IPS-NIHi11 (cell line): Measurements from ENCODE around the gene GNG7.
"Not testable (repeated sequence)": the region's sequence is repeated elsewhere in the genome, so short reads cannot be mapped to it uniquely, and the experiment has no call there.

Experiments
- DNase-seq: peaks from one replicate; pipeline ENCODE4 v3.0.0; 2012; ENCODE audit warnings: mixed read lengths, low spot score

The GNG7 gene

GRCh38 chr19:2619076-2619475 lies 83.4 kb downstream of the GNG7 start:
- DNase-seq, result no peak

- DNase-seq, result no peak
Measured at GRCh38 chr19:2618611-2619010, 83.9 kb downstream of the GNG7 start.

DNA sequence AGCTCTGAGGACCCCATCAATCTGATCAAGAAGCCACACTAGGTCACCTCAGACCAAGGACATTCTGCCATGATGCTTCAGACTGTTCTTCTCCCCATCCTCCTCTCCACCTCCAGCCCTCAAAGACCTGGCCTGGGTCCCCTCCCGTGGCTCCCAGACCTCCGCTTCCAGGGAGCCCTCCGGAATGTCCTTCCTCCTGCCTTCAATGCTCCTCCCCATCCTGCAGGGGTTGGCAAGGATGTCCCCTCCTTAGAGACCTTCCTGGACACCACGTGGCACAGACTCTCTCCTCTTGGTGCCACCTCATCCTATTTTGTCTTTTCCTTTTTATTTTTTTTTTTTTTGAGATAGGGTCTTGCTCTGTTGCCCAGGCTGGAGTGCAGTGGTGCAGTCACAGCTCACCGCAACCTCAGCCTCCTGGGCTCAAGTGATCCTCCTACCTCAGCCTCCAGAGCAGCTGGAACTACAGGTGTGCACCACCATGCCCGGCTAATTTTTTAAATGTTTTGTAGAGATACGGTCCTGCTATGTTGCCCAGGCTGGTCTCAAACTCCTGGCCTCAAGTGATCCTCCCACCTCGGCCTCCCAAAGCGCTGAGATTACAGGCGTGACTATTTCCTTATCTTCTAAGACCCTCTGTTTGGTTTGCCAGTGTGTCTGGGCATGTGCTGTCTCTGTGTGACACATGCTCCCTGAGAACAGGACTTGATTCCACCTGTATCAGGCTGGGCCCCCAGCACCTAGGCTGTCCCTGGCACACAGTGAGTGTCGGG lies 84.9 kb downstream of the GNG7 start:
- no peak for DNase-seq

GRCh38 chr19:2616741-2617392 lies 85.6 kb downstream of the GNG7 start:
- DNase-seq, result no peak

GRCh38 chr19:2615782-2616181 lies 86.7 kb downstream of the GNG7 start:
- DNase-seq, result no peak

GRCh38 chr19:2613507-2614295 lies 88.8 kb downstream of the GNG7 start:
- peak; percentile 78 for DNase-seq

GRCh38 chr19:2612619-2613249 lies 89.8 kb downstream of the GNG7 start:
- no peak for DNase-seq

GRCh38 chr19:2611483-2612464 lies 90.7 kb downstream of the GNG7 start:
- no peak for DNase-seq

GRCh38 chr19:2610637-2611482 lies 91.6 kb downstream of the GNG7 start:
- DNase-seq, result peak; percentile 84

- no peak for DNase-seq
Measured at GRCh38 chr19:2609389-2610116, 92.9 kb downstream of the GNG7 start.

DNA sequence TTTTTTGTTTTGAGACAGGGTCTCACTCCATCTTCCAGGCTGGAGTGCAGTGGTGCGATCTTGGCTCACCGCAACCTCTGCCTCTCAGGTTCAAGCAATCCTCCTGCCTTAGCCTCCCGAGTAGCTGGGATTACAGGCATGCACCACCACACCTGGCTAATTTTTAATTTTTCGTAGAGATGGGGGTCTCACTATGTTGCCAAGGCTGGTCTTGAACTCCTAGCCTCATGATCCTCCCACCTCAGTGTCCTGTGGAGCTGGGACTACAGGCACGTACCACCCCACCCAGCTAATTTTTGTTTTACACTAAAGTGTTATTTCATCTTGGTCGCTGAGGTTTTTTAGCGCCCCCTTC lies 93.5 kb downstream of the GNG7 start:
- DNase-seq, result not testable (repeated sequence)

DNA sequence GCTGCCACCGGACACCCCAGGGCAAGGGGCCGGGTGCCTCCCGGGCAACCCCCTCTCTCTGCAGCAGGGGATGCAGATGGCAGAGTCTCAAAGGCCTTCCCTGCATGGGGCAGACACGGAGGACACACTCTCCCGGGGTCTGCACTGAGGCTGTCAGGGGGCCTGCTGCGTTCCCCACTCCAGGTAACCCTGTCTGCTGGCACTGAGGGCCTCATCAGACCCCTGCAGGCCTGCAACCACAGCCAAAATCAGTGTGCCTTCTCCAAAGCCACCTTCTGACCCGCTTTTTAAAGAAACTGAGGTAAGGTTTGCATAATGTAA lies 93.9 kb downstream of the GNG7 start:
- no peak for DNase-seq

DNA sequence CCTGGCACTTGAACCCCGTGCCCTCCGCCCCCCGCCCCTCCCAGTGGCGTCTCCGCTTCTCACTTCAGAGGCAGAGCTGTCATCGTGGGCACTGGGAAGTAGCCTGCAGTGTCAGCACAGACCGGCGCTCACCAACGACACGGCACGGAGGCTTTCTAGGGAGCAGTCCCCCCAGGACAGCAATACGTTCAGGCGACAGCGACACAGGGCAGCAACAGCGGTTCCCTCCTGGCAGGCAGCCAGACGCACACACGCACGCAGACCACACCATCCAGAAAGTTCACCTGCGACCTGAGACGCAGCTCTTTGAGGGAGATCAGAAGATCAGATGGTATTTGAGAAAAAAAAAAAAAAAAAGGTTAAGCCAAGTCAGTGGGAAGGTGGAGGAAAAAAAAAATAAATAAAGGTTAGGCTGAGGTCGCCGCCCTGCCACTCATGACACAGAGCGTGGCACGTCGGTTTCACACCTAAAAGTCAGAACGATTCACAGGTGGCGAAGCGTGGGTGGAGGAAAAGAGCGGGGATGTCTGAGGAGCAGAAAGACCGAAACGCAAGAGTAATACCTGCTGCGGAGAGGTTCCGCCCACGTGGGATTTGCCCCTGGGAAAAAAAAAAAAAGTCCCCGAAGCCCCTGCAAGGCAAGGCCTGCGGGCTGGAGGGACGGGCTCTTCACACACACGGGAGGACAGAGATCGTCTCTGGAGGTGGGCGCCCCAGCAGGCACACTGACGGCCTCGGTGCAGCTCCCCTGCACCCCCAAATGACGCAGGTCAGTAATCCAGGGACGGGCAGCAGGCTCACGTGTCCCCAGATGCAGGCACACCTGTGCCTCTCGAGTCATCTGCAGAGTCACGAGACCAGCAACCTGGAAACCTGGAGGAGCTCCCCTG lies 94.5 kb downstream of the GNG7 start:
- no peak for DNase-seq

DNA sequence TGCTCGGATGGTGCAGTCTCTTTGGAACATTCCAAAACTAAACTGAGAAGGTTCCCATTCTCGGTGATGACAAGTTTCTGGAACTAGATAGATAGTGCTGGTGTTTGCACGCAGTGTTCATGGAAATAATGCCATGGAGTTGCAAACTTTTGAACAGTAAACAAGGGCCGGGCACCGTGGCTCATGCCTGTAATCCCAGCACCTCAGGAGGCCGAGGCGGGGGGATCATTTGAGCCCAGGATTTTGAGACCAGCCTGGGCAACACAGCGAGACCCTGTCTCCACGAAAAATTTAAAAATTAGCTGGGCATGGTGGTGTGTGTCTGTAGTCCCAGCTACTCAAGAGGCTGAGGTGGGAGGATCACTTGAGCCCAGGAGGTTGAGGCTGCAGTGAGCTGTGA lies 95.7 kb downstream of the GNG7 start:
- DNase-seq, result not testable (repeated sequence)

DNA sequence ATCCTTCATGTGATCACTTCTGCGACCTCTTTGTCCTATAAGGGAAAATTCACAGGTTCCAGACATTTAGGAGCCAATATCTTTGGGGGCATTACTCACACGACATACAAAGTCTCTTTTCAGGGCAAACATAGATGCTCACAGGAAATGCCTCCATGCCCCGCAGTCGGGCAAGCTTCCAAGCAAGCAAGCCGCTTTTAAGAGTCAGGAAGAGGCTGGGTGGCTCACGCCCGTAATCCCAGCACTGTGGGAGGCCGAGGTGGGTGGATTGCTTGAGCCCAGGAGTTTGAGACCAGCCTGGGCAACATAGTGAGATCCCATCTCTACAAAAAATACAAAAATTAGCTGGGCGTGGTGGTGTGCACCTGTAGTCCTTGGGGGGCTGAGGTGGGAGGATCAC lies 96.6 kb downstream of the GNG7 start:
- DNase-seq, result not testable (repeated sequence)

GRCh38 chr19:2604747-2605329 lies 97.7 kb downstream of the GNG7 start:
- no peak for DNase-seq

DNA sequence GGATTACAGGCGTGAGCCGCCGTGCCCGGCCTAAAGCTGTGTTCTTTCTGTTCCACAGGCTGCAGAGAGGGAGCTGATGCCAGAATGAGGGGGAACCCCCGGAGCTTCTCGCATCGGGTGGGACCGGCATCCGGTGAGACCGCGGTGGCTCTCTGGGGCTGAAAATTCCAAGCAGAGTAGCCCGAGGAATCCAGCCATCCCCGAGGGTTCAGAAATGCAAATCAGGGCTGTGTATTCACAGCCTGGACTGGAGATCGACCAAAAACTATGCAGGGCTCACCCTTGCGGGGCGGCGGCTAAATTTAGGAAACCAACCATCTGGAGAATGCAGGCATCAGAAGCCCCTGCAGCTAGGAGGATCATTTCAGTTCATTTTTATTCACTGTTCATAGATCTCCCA lies 99.2 kb downstream of the GNG7 start:
- DNase-seq, result peak; percentile 33
